ENCODE measurements around the gene AACS. TPM values are rescaled to one million over a fixed set of nuclear protein-coding genes. Genes with fewer than 3 reads are reported as not detected.

Gene AACS
- total and polyA plus RNA-seq, 4 donors, result 15.4 to 33.5 (median 17.6) TPM

- DNase-seq (no peak), ATAC-seq (ENCODE audit: insufficient read depth, low FRiP score) (no peak)
- TF ChIP-seq CTCF (IDR thresholded peaks at IDR 0.05; ENCODE audit: control extremely low read depth, extremely low read depth), result no peak
- H3K9ac ChIP-seq (ENCODE audit: insufficient read depth in 1 of 2, low read length in 2 of 2), result no peak overlapping the region
- no peak overlapping the region for H3K27ac ChIP-seq (ENCODE audit: low read depth in 1 of 2, low read length in 1 of 2)
- H3K36me3 ChIP-seq (ENCODE audit: control insufficient read depth in 4 of 4, insufficient read depth in 4 of 4, low read length in 4 of 4), result peaks cover 0 to 14% (median 9%) of the 10 kb centered on the region in 4 donors
- 91 to 94% methylated on average over 16 of the region's 16 CpGs for WGBS, 2 donors
- H3K4me1 ChIP-seq (ENCODE audit: control insufficient read depth in 5 of 5, insufficient read depth in 5 of 5, low read length in 5 of 5), result no peaks in the 10 kb centered on the region
- no peaks in the 10 kb centered on the region for H3K27me3 ChIP-seq (ENCODE audit: control insufficient read depth in 3 of 3, insufficient read depth in 3 of 3, low read length in 2 of 3)
- peaks cover 0 to 2% (median 0%) of the 10 kb centered on the region in 4 donors for H3K9me3 ChIP-seq (ENCODE audit: control insufficient read depth in 4 of 4, insufficient read depth in 3 of 4, low read length in 3 of 4)
- no peak overlapping the region for H3K4me3 ChIP-seq
These were observed 67.6 kb downstream of the AACS start for GRCh38 chr12:125132698-125133400.

DNA sequence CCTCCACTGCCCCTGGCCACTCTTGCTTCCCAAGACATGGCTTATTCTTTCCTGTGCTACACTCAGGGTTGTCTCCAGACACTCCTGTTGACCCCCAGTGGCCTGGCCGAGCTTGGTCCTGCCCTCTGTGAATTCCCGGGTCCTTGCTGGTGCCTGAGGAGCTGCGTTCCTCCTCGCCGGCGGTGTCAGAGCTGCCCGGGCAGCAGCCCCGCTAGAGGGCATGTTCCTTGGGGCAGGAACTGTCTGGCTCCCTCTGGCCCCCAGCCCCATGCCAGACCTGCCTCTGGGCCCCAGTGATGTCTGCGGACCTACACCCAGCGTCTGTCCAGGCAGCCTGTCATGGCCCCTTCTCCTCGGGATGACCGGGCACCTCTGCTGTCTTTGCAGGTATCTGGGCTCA, 68.4 kb downstream of the AACS start:
- Histone ChIP-seq H3K27me3 (ENCODE audit: control insufficient read depth in 3 of 3, insufficient read depth in 3 of 3, low read length in 2 of 3) (no peaks in the 10 kb centered on the region), H3K4me1 (ENCODE audit: control insufficient read depth in 5 of 5, insufficient read depth in 5 of 5, low read length in 5 of 5) (no peaks in the 10 kb centered on the region), H3K9me3 (ENCODE audit: control insufficient read depth in 4 of 4, insufficient read depth in 3 of 4, low read length in 3 of 4) (peaks cover 0 to 2% (median 0%) of the 10 kb centered on the region in 4 donors), H3K27ac (ENCODE audit: low read depth in 1 of 2, low read length in 1 of 2) (no peak overlapping the region), H3K36me3 (ENCODE audit: control insufficient read depth in 4 of 4, insufficient read depth in 4 of 4, low read length in 4 of 4) (peaks cover 0 to 11% (median 8%) of the 10 kb centered on the region in 4 donors), H3K9ac (ENCODE audit: insufficient read depth in 1 of 2, low read length in 2 of 2) (no peak overlapping the region), H3K4me3 (no peak overlapping the region)
- ATAC-seq (ENCODE audit: insufficient read depth, low FRiP score) (no peak), DNase-seq (no peak)
- no peak for TF ChIP-seq CTCF (IDR thresholded peaks at IDR 0.05; ENCODE audit: control extremely low read depth, extremely low read depth)
- 94 to 95% methylated on average over 12 of the region's 12 CpGs for WGBS, 2 donors

DNA sequence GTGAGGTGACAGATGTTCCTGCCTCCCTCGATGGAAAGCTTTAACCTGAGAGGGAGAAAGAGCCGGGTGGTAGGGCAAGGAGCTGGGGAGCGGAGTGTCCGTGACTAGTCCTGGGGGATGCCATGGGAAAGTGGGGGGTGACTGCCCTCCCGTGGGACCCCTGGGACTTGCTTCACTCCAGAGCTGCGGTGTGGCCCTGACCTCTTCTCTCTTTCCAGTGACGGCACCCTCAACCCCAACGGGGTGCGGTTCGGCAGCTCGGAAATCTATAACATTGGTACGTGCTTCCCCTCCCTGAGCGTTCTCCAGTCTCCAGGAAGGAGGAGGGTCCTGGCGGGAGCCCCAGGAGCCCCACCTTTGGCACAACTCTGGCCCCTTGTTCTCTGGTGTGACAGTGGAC, 69.3 kb downstream of the AACS start:
- Histone ChIP-seq H3K36me3 (ENCODE audit: control insufficient read depth in 4 of 4, insufficient read depth in 4 of 4, low read length in 4 of 4) (peaks cover 0 to 9% (median 5%) of the 10 kb centered on the region in 4 donors), H3K9me3 (ENCODE audit: control insufficient read depth in 4 of 4, insufficient read depth in 3 of 4, low read length in 3 of 4) (peaks cover 0 to 2% (median 0%) of the 10 kb centered on the region in 4 donors), H3K9ac (ENCODE audit: insufficient read depth in 1 of 2, low read length in 2 of 2) (no peak overlapping the region), H3K27me3 (ENCODE audit: control insufficient read depth in 3 of 3, insufficient read depth in 3 of 3, low read length in 2 of 3) (no peaks in the 10 kb centered on the region), H3K4me1 (ENCODE audit: control insufficient read depth in 5 of 5, insufficient read depth in 5 of 5, low read length in 5 of 5) (no peaks in the 10 kb centered on the region), H3K27ac (ENCODE audit: low read depth in 1 of 2, low read length in 1 of 2) (no peak overlapping the region), H3K4me3 (no peak overlapping the region)
- no peak for DNase-seq
- WGBS, 2 donors, result 90 to 91% methylated on average over 13 to 14 of the region's 14 CpGs
- no peak for ATAC-seq (ENCODE audit: insufficient read depth, low FRiP score)
- no peak for TF ChIP-seq CTCF (IDR thresholded peaks at IDR 0.05; ENCODE audit: control extremely low read depth, extremely low read depth)
